NT2/D1 (cell line): Measurements from ENCODE around the gene ITGB6.

Experiments
- DNase-seq: peaks from one replicate; pipeline ENCODE4 v3.0.0-alpha.2; 2011; ENCODE audit warnings: low read depth, low spot score
- H3K27me3 ChIP-seq: 2 replicates; pipeline ENCODE4 v1.6.0; 2011; ENCODE audit warnings: mild to moderate bottlenecking; ENCODE audit not compliant: insufficient read length, insufficient read depth
- H3K36me3 ChIP-seq: 2 replicates; pipeline ENCODE4 v1.6.1; 2011; ENCODE audit warnings: mild to moderate bottlenecking, low read length, mixed read lengths; ENCODE audit not compliant: insufficient read depth, insufficient read length
- H3K4me1 ChIP-seq: 2 replicates; pipeline ENCODE4 v1.5.1; 2011; ENCODE audit not compliant: insufficient read depth, insufficient read length
- H3K4me3 ChIP-seq: 2 replicates; pipeline ENCODE4 v1.5.1; 2011; ENCODE audit warnings: low read depth; ENCODE audit not compliant: insufficient read length
- H3K9ac ChIP-seq: 2 replicates; pipeline ENCODE4 v1.6.0; 2011; ENCODE audit warnings: low read depth; ENCODE audit not compliant: insufficient read length
- H3K9me3 ChIP-seq: 2 replicates; pipeline ENCODE4 v1.5.1; 2011; ENCODE audit warnings: mild to moderate bottlenecking, low read length; ENCODE audit not compliant: insufficient read depth
- SUZ12 ChIP-seq: IDR thresholded peaks from 2 replicates; pipeline ENCODE4 v1.6.1; 2011; ENCODE audit not compliant: insufficient read length, insufficient read depth; ENCODE audit errors: extremely low read depth
- YY1 ChIP-seq: IDR thresholded peaks from 2 replicates; pipeline ENCODE4 v1.6.1; 2011; ENCODE audit not compliant: insufficient read length, insufficient read depth
- ZNF274 ChIP-seq: IDR thresholded peaks from 2 replicates; pipeline ENCODE4 v1.6.1; 2011; ENCODE audit warnings: mild to moderate bottlenecking, low read depth, low read length

The ITGB6 gene

DNA sequence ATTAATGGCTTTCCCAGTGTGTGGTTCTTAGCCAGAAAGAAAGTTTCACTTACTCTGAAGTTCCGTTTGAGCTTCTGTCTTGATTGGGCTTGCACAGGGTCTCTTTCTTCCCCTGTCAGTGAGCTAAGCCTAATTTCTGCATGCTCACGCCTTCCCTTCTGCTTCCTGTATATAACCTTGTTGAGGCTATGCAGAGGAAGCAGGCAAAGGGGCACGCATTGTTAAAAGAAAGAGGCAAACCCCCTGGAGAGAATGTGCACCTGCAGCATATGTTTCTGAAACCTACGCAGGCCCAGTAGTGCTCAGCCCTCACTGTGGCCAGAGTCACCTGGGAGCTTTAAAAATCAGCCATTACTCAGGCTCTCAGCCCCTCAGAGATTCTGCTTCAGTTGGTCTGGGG, 123.2 kb downstream of the ITGB6 start:
- DNase-seq = no peak
- H3K27me3 ChIP-seq = no peaks in the 10 kb centered on the region
- H3K4me1 ChIP-seq = no peaks in the 10 kb centered on the region
- no peaks in the 10 kb centered on the region for H3K36me3 ChIP-seq
- no peak overlapping the region for H3K9ac ChIP-seq
- peaks cover 10% of the 10 kb centered on the region; the same call in 1 of the 2 replicates for H3K9me3 ChIP-seq
- no peak overlapping the region for H3K4me3 ChIP-seq
- no peak for TF ChIP-seq ZNF274
- no peak for TF ChIP-seq SUZ12
- no peak for TF ChIP-seq YY1

DNA sequence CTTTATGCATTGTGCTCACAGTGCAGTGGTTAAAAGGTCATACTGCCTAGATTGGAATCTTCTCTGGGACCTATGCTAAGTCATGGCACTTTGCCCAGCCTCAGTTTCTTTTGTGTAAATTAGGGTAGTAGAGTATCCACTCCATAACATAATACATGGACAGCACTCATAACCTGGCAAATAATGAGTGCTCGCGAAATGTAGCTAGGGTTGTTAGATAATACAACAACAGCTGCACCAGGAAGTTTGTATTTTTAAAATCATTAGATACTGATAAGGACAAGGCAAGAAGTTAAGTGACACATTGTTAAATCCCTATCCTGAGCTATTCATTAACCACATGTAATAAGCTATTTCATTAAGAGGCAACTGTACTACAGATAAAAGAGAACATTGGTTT, 123.8 kb downstream of the ITGB6 start:
- H3K4me1 ChIP-seq = no peaks in the 10 kb centered on the region
- no peaks in the 10 kb centered on the region for H3K36me3 ChIP-seq
- H3K4me3 ChIP-seq = no peak overlapping the region
- no peak for DNase-seq
- no peak for TF ChIP-seq SUZ12
- TF ChIP-seq YY1 = no peak
- no peak for TF ChIP-seq ZNF274
- no peaks in the 10 kb centered on the region for H3K27me3 ChIP-seq
- H3K9ac ChIP-seq = no peak overlapping the region
- H3K9me3 ChIP-seq = peaks cover 13% of the 10 kb centered on the region; the same call in 1 of the 2 replicates

DNA sequence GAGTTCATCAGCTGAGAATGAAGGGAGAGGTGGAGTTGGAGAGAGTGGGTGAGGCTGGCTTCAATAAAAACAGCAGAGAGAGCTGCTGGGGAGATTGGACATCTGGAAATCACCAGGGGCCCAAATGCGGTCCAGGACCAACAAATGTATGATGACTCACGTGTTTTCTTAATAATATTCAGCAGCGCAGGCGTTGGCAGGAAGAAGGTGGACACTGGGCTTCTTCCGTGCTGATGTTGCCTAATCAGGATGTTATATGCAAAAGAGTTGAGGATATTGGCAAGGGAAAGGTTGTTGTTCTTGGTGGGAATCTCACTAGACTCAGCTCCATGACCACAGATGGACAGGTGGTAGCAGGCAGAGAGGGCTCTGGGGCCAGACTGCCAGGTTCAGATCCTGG, 124.9 kb downstream of the ITGB6 start:
- H3K4me3 ChIP-seq = no peak overlapping the region
- peaks cover 21% of the 10 kb centered on the region for H3K9me3 ChIP-seq
- no peaks in the 10 kb centered on the region for H3K4me1 ChIP-seq
- H3K9ac ChIP-seq = no peak overlapping the region
- H3K36me3 ChIP-seq = no peaks in the 10 kb centered on the region
- no peak for TF ChIP-seq ZNF274
- no peak for TF ChIP-seq SUZ12
- no peak for TF ChIP-seq YY1
- H3K27me3 ChIP-seq = no peaks in the 10 kb centered on the region
- DNase-seq = no peak

DNA sequence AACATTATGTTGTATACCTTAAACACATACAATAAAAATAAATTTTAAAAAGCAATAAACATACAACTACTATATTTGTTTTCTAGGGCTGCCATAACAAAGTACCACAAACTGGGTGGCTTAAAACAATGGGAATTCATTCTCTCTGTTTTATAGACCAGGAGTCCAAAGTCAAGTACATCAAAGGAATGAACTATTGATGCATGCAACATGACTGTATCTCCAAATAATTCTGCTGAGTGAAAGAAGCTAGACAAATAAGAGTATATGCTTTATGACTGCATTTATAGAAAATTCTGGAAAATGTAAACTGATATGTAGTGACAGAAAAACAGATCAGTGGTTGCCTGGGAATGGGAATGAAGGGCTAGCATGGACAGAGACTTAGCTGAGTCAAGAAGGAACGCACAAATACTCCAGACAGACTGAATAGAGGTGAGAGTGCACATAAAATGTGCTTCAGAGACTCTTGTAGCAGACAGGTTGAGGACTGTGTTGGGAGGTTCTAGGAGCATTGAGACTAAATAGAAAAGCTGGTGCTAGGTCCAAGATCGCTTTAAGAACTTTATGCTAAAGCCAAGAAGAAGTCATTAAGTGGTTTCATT, 126.7 kb downstream of the ITGB6 start:
- TF ChIP-seq SUZ12 = no peak
- TF ChIP-seq ZNF274 = no peak
- TF ChIP-seq YY1 = no peak
- no peaks in the 10 kb centered on the region for H3K4me1 ChIP-seq
- no peak for DNase-seq

DNA sequence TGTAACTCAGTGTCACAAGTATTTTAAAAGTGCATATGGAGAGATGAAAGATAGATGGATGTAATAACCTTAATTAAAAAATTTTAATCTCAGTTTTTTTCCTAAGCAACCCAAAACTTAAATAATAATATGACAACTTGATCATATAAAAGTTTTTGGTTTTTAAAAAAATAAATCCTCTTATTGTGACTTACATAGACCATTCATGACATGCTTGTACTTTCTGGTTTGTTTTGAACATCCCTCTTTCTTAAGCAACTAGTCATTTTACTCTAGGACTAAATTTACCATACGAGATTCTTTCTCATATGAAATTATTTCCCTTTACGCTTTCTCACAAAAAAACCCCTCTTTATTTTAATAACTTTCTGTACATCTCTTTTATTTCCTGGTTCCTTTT, 131.2 kb downstream of the ITGB6 start:
- no peak overlapping the region for H3K4me3 ChIP-seq
- peaks cover 3% of the 10 kb centered on the region for H3K27me3 ChIP-seq
- DNase-seq = no peak
- TF ChIP-seq ZNF274 (no peak), SUZ12 (no peak), YY1 (no peak)
- no peaks in the 10 kb centered on the region for H3K36me3 ChIP-seq
- H3K9ac ChIP-seq = no peak overlapping the region
- H3K9me3 ChIP-seq = peaks cover 56% of the 10 kb centered on the region
- H3K4me1 ChIP-seq = peaks cover 11% of the 10 kb centered on the region

More for the DNA sequence above, 126.7 kb downstream of the ITGB6 start:
- H3K27me3 ChIP-seq = no peaks in the 10 kb centered on the region
- no peak overlapping the region for H3K4me3 ChIP-seq
- H3K9ac ChIP-seq = no peak overlapping the region
- no peaks in the 10 kb centered on the region for H3K36me3 ChIP-seq
- peaks cover 38% of the 10 kb centered on the region for H3K9me3 ChIP-seq

DNA sequence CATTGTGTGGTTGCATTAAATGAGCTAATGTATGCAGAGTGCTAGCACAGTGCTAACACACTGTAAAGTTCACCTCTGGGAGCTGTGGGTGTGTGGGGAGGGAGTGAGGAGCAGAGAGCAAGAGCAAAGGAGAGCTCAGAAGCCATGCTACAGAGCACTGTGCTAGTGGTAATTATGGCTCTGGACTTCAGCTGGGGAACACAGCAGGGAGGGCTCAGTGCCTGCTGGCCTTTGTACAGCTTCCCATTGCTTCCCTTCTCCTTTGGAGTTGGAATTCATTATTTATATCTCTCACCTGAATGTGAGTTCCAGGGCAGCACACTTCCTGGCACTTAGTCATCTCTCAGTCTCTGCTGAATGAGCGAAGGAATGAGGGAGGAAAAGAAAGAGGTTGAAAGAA, 135.2 kb downstream of the ITGB6 start:
- peaks cover 13% of the 10 kb centered on the region for H3K4me1 ChIP-seq
- peaks cover 35% of the 10 kb centered on the region for H3K27me3 ChIP-seq
- no peaks in the 10 kb centered on the region for H3K36me3 ChIP-seq
- no peak overlapping the region for H3K9ac ChIP-seq
- no peak for DNase-seq
- TF ChIP-seq YY1 = no peak
- no peak for TF ChIP-seq ZNF274
- TF ChIP-seq SUZ12 = no peak
- H3K4me3 ChIP-seq = no peak overlapping the region
- peaks cover 43% of the 10 kb centered on the region for H3K9me3 ChIP-seq

DNA sequence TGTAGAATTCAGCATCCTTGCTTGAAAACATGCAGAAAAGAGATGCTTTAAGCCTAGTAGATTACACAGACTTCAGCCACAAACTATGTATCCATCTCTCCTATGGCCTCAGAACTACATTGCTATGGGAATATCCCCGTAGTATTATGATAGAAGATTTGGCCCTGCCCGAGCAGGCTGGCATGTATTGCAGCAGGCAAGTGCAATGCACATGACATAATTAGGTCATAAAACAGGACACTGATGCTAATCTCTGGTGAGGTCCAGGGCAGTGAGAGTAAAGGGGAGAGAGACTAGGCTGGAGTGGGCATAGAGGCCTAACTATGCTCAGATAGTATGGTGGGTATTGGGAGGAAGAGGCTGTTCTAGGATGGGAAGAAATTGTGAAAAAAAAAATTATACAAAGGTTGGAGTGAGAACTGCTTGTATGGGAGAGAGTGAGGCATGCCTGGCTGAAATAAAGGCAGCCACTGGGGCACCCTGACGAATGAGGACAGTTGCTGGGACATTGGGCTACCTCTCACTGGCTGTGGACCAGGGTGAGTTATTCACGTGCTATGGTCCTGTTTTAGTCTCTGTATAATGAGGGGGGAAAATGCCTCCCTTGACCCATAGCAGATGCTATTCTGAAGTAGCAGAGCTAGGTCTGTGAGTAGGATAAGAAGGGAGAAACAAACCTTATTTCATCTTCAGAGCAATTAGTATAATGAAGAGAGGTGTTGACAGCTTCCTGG, 136.0 kb downstream of the ITGB6 start:
- Histone ChIP-seq H3K9me3 (peaks cover 35% of the 10 kb centered on the region), H3K4me1 (peaks cover 13% of the 10 kb centered on the region), H3K9ac (no peak overlapping the region), H3K27me3 (peaks cover 36% of the 10 kb centered on the region), H3K4me3 (no peak overlapping the region), H3K36me3 (no peaks in the 10 kb centered on the region)
- TF ChIP-seq ZNF274 (no peak), YY1 (no peak), SUZ12 (no peak)
- no peak for DNase-seq
